ENCODE data around the gene ROR2. TPM values are rescaled to one million over a fixed set of nuclear protein-coding genes. Genes with fewer than 3 reads are reported as not detected.

ROR2 gene
- polyA plus RNA-seq, 3 donors = not detected

DNA sequence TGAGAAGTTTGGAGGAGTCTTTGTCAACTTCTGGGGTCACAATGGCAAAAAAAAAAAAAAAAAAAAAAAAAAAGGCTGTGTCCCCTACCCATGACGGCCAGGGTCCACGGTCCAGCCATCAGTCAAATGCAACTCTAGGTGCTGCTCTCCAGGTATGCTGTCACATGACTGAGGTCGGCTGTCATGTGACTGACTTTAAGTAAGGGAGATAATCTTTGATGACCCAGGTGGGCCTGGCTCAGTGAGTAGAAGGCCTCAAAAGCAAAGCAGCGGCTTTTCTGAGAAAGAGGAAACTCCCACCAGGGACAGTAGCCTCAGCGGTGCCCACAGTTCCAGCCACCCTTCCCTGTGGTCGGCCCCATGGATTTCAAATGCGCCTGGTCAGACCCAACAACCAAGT, 117.7 kb downstream of the ROR2 start:
- TF ChIP-seq, protein P1, sequence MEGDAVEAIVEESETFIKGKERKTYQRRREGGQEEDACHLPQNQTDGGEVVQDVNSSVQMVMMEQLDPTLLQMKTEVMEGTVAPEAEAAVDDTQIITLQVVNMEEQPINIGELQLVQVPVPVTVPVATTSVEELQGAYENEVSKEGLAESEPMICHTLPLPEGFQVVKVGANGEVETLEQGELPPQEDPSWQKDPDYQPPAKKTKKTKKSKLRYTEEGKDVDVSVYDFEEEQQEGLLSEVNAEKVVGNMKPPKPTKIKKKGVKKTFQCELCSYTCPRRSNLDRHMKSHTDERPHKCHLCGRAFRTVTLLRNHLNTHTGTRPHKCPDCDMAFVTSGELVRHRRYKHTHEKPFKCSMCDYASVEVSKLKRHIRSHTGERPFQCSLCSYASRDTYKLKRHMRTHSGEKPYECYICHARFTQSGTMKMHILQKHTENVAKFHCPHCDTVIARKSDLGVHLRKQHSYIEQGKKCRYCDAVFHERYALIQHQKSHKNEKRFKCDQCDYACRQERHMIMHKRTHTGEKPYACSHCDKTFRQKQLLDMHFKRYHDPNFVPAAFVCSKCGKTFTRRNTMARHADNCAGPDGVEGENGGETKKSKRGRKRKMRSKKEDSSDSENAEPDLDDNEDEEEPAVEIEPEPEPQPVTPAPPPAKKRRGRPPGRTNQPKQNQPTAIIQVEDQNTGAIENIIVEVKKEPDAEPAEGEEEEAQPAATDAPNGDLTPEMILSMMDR (IDR thresholded peaks at IDR 0.05) = no peak
- Mint-ChIP-seq H3K27me3 (ENCODE audit: low read depth in 3 of 3) (peaks cover 0 to 12% (median 6%) of the 10 kb centered on the region in 3 donors), H3K27ac (no peak overlapping the region), H3K36me3 (no peaks in the 10 kb centered on the region), H3K9me3 (no peaks in the 10 kb centered on the region), H3K4me3 (no peak overlapping the region), H3K4me1 (no peaks in the 10 kb centered on the region)
- DNase-seq = no peak
- no peak overlapping the region for H2AFZ ChIP-seq (ENCODE audit: insufficient read depth, low read depth, low read length, poor library complexity, severe bottlenecking)
- intact Hi-C loops (cut with micrococcal nuclease) = no loop called here
- 93% methylated on average over 3 of the region's 7 CpGs for WGBS (ENCODE audit: insufficient coverage)
- H3K4me1 ChIP-seq (ENCODE audit: control insufficient read depth in 1 of 2, insufficient read depth in 2 of 2, low read length in 2 of 2) = no peaks in the 10 kb centered on the region
- H3K79me2 ChIP-seq (ENCODE audit: insufficient read depth, low read length) = no peaks in the 10 kb centered on the region
- no peak overlapping the region for H3K4me2 ChIP-seq (replicated peaks; ENCODE audit: extremely low read depth, low read length, poor library complexity, severe bottlenecking)
- H3K27ac ChIP-seq (ENCODE audit: low read depth in 1 of 2, low read length in 2 of 2) = no peak overlapping the region
- H3K9me3 ChIP-seq (replicated peaks in 1 of 2; ENCODE audit: control insufficient read depth in 1 of 2, insufficient read depth in 1 of 2, low read length in 2 of 2) = no peaks in the 10 kb centered on the region
- H3K36me3 ChIP-seq (replicated peaks in 1 of 2; ENCODE audit: control insufficient read depth in 1 of 2, insufficient read depth in 2 of 2, low read length in 2 of 2) = no peaks in the 10 kb centered on the region
- H3K4me3 ChIP-seq (replicated peaks in 1 of 3; ENCODE audit: low read depth in 2 of 3, low read length in 3 of 3) = no peak overlapping the region
- no peaks in the 10 kb centered on the region for H4K20me1 ChIP-seq (ENCODE audit: insufficient read depth, low read length)
- no peaks in the 10 kb centered on the region for H3K27me3 ChIP-seq (ENCODE audit: control insufficient read depth in 2 of 2, insufficient read depth in 2 of 2, low read length in 2 of 2)
- no peak overlapping the region for H3K9ac ChIP-seq (ENCODE audit: insufficient read depth, low read length, poor library complexity, severe bottlenecking)

DNA sequence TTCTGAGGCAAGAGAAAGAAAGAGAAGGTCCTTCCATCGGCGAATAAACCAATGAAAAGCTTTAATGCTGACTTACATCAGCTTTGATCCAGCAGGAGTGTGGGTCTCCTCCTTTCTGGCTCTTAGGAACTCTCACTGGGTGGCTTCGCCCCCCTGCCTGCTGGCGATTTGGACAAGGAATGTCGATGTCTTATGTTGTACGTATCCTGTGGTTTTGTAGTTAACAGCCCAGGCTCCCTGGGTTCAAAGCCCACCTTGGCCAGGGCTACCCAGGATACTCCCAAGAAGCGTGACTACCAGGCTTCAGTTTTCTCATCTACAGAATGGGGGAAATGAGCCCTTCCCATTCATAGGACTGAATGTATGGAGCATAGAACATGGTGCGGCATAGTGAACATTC, 124.2 kb downstream of the ROR2 start:
- Mint-ChIP-seq H3K4me3 (no peak overlapping the region), H3K36me3 (no peaks in the 10 kb centered on the region), H3K9me3 (peaks cover 0 to 5% (median 0%) of the 10 kb centered on the region in 7 donors), H3K27me3 (ENCODE audit: low read depth in 3 of 3) (peaks cover 0 to 13% (median 6%) of the 10 kb centered on the region in 3 donors), H3K27ac (peak overlapping the region in 1 of 7 donors; percentile 57), H3K4me1 (no peaks in the 10 kb centered on the region)
- Histone ChIP-seq H3K4me3 (replicated peaks in 1 of 3; ENCODE audit: low read depth in 2 of 3, low read length in 3 of 3) (no peak overlapping the region), H3K9me3 (replicated peaks in 1 of 2; ENCODE audit: control insufficient read depth in 1 of 2, insufficient read depth in 1 of 2, low read length in 2 of 2) (no peaks in the 10 kb centered on the region), H3K4me2 (replicated peaks; ENCODE audit: extremely low read depth, low read length, poor library complexity, severe bottlenecking) (no peak overlapping the region), H4K20me1 (ENCODE audit: insufficient read depth, low read length) (no peaks in the 10 kb centered on the region), H3K79me2 (ENCODE audit: insufficient read depth, low read length) (no peaks in the 10 kb centered on the region), H3K4me1 (ENCODE audit: control insufficient read depth in 1 of 2, insufficient read depth in 2 of 2, low read length in 2 of 2) (no peaks in the 10 kb centered on the region), H3K27ac (ENCODE audit: low read depth in 1 of 2, low read length in 2 of 2) (no peak overlapping the region), H3K9ac (ENCODE audit: insufficient read depth, low read length, poor library complexity, severe bottlenecking) (no peak overlapping the region), H3K27me3 (ENCODE audit: control insufficient read depth in 2 of 2, insufficient read depth in 2 of 2, low read length in 2 of 2) (no peaks in the 10 kb centered on the region), H2AFZ (ENCODE audit: insufficient read depth, low read depth, low read length, poor library complexity, severe bottlenecking) (no peak overlapping the region), H3K36me3 (replicated peaks in 1 of 2; ENCODE audit: control insufficient read depth in 1 of 2, insufficient read depth in 2 of 2, low read length in 2 of 2) (no peaks in the 10 kb centered on the region)
- TF ChIP-seq, protein P1 (IDR thresholded peaks at IDR 0.05) = no peak
- DNase-seq = no peak
- intact Hi-C loops (cut with micrococcal nuclease) = no loop called here
- 100% methylated on average over 3 of the region's 8 CpGs for WGBS (ENCODE audit: insufficient coverage)
